ENCODE measurements around the gene STIM1. TPM values are rescaled to one million over a fixed set of nuclear protein-coding genes. Genes with fewer than 3 reads are reported as not detected.
A peak's percentile ranks its signal among the peaks of the same experiment; 100 is the strongest.

STIM1 gene
- total and polyA plus RNA-seq, 4 donors: 32.1 to 51.5 (median 41.6) TPM

- H3K9me3 ChIP-seq (ENCODE audit: control insufficient read depth, insufficient read depth, low read length): no peaks in the 10 kb centered on the region
- 100% methylated on average over 1 of the region's 1 CpG for WGBS (ENCODE audit: insufficient coverage)
- DNase-seq (ENCODE audit: low read depth in 4 of 6, low spot score in 6 of 6): no peak
- no peak overlapping the region for H3K4me3 ChIP-seq (ENCODE audit: low read depth, low read length)
- H3K27ac ChIP-seq (ENCODE audit: low read depth, low read length): no peak overlapping the region
- H3K36me3 ChIP-seq (ENCODE audit: control insufficient read depth, insufficient read depth, low read length): no peaks in the 10 kb centered on the region
- H3K4me1 ChIP-seq (ENCODE audit: control insufficient read depth, insufficient read depth, low read length): no peaks in the 10 kb centered on the region
- H3K27me3 ChIP-seq (ENCODE audit: control insufficient read depth, insufficient read depth, low read length): no peaks in the 10 kb centered on the region
Observed at GRCh38 chr11:3936517-3936916, 81.1 kb downstream of the STIM1 start.

- Histone ChIP-seq H3K4me3 (ENCODE audit: low read depth, low read length) (no peak overlapping the region), H3K27ac (ENCODE audit: low read depth, low read length) (no peak overlapping the region), H3K36me3 (ENCODE audit: control insufficient read depth, insufficient read depth, low read length) (no peaks in the 10 kb centered on the region), H3K4me1 (ENCODE audit: control insufficient read depth, insufficient read depth, low read length) (no peaks in the 10 kb centered on the region), H3K27me3 (ENCODE audit: control insufficient read depth, insufficient read depth, low read length) (no peaks in the 10 kb centered on the region), H3K9me3 (ENCODE audit: control insufficient read depth, insufficient read depth, low read length) (no peaks in the 10 kb centered on the region)
- DNase-seq (ENCODE audit: low read depth in 4 of 6, low spot score in 6 of 6): no peak
Observed at GRCh38 chr11:3939211-3939610, 83.7 kb downstream of the STIM1 start.

GRCh38 chr11:3939651-3940190 is 84.3 kb downstream of the STIM1 start:
- H3K36me3 ChIP-seq (ENCODE audit: control insufficient read depth, insufficient read depth, low read length): no peaks in the 10 kb centered on the region
- no peaks in the 10 kb centered on the region for H3K27me3 ChIP-seq (ENCODE audit: control insufficient read depth, insufficient read depth, low read length)
- H3K27ac ChIP-seq (ENCODE audit: low read depth, low read length): no peak overlapping the region
- H3K9me3 ChIP-seq (ENCODE audit: control insufficient read depth, insufficient read depth, low read length): no peaks in the 10 kb centered on the region
- no peak for DNase-seq (ENCODE audit: low read depth in 4 of 6, low spot score in 6 of 6)
- H3K4me1 ChIP-seq (ENCODE audit: control insufficient read depth, insufficient read depth, low read length): no peaks in the 10 kb centered on the region
- WGBS (ENCODE audit: insufficient coverage): no CpG with 5 or more reads among the region's 2 CpGs
- no peak overlapping the region for H3K4me3 ChIP-seq (ENCODE audit: low read depth, low read length)

GRCh38 chr11:3942160-3942955 is 86.9 kb downstream of the STIM1 start:
- no peak overlapping the region for H3K4me3 ChIP-seq (ENCODE audit: low read depth, low read length)
- no peaks in the 10 kb centered on the region for H3K9me3 ChIP-seq (ENCODE audit: control insufficient read depth, insufficient read depth, low read length)
- no peaks in the 10 kb centered on the region for H3K36me3 ChIP-seq (ENCODE audit: control insufficient read depth, insufficient read depth, low read length)
- no peak overlapping the region for H3K27ac ChIP-seq (ENCODE audit: low read depth, low read length)
- H3K4me1 ChIP-seq (ENCODE audit: control insufficient read depth, insufficient read depth, low read length): no peaks in the 10 kb centered on the region
- WGBS (ENCODE audit: insufficient coverage): no CpG with 5 or more reads among the region's 3 CpGs
- no peak for DNase-seq (ENCODE audit: low read depth in 4 of 6, low spot score in 6 of 6)
- no peaks in the 10 kb centered on the region for H3K27me3 ChIP-seq (ENCODE audit: control insufficient read depth, insufficient read depth, low read length)

GRCh38 chr11:3942956-3943497 is 87.6 kb downstream of the STIM1 start:
- H3K4me1 ChIP-seq (ENCODE audit: control insufficient read depth, insufficient read depth, low read length): no peaks in the 10 kb centered on the region
- no peak overlapping the region for H3K4me3 ChIP-seq (ENCODE audit: low read depth, low read length)
- no peaks in the 10 kb centered on the region for H3K9me3 ChIP-seq (ENCODE audit: control insufficient read depth, insufficient read depth, low read length)
- no peaks in the 10 kb centered on the region for H3K36me3 ChIP-seq (ENCODE audit: control insufficient read depth, insufficient read depth, low read length)
- WGBS (ENCODE audit: insufficient coverage): no CpG with 5 or more reads among the region's 1 CpG
- no peaks in the 10 kb centered on the region for H3K27me3 ChIP-seq (ENCODE audit: control insufficient read depth, insufficient read depth, low read length)
- no peak overlapping the region for H3K27ac ChIP-seq (ENCODE audit: low read depth, low read length)
- DNase-seq (ENCODE audit: low read depth in 4 of 6, low spot score in 6 of 6): no peak

GRCh38 chr11:3944198-3944597 is 88.7 kb downstream of the STIM1 start:
- Histone ChIP-seq H3K27ac (ENCODE audit: low read depth, low read length) (no peak overlapping the region), H3K4me1 (ENCODE audit: control insufficient read depth, insufficient read depth, low read length) (no peaks in the 10 kb centered on the region)
- peak in 4 of 6 donors; percentile 10 to 76 (median 46) for DNase-seq (ENCODE audit: low read depth in 4 of 6, low spot score in 6 of 6)

GRCh38 chr11:3946455-3947017 is 91.1 kb downstream of the STIM1 start:
- Histone ChIP-seq H3K4me1 (ENCODE audit: control insufficient read depth, insufficient read depth, low read length) (peaks cover 7% of the 10 kb centered on the region), H3K36me3 (ENCODE audit: control insufficient read depth, insufficient read depth, low read length) (no peaks in the 10 kb centered on the region), H3K27ac (ENCODE audit: low read depth, low read length) (peak overlapping the region; percentile 6), H3K27me3 (ENCODE audit: control insufficient read depth, insufficient read depth, low read length) (no peaks in the 10 kb centered on the region), H3K9me3 (ENCODE audit: control insufficient read depth, insufficient read depth, low read length) (no peaks in the 10 kb centered on the region), H3K4me3 (ENCODE audit: low read depth, low read length) (no peak overlapping the region)
- DNase-seq (ENCODE audit: low read depth in 4 of 6, low spot score in 6 of 6): no peak
- WGBS (ENCODE audit: insufficient coverage): 88% methylated on average over 2 of the region's 2 CpGs

More at GRCh38 chr11:3944198-3944597, 88.7 kb downstream of the STIM1 start:
- no peaks in the 10 kb centered on the region for H3K9me3 ChIP-seq (ENCODE audit: control insufficient read depth, insufficient read depth, low read length)
- 31% methylated on average over 1 of the region's 1 CpG for WGBS (ENCODE audit: insufficient coverage)
- H3K4me3 ChIP-seq (ENCODE audit: low read depth, low read length): no peak overlapping the region
- no peaks in the 10 kb centered on the region for H3K36me3 ChIP-seq (ENCODE audit: control insufficient read depth, insufficient read depth, low read length)
- no peaks in the 10 kb centered on the region for H3K27me3 ChIP-seq (ENCODE audit: control insufficient read depth, insufficient read depth, low read length)

- H3K9me3 ChIP-seq (ENCODE audit: control insufficient read depth, insufficient read depth, low read length): no peaks in the 10 kb centered on the region
- H3K36me3 ChIP-seq (ENCODE audit: control insufficient read depth, insufficient read depth, low read length): no peaks in the 10 kb centered on the region
- WGBS (ENCODE audit: insufficient coverage): no CpG with 5 or more reads among the region's 1 CpG
- peaks cover 7% of the 10 kb centered on the region for H3K4me1 ChIP-seq (ENCODE audit: control insufficient read depth, insufficient read depth, low read length)
- peak in 1 of 6 donors; percentile 27 for DNase-seq (ENCODE audit: low read depth in 4 of 6, low spot score in 6 of 6)
- peak overlapping the region; percentile 18 for H3K27ac ChIP-seq (ENCODE audit: low read depth, low read length)
- no peak overlapping the region for H3K4me3 ChIP-seq (ENCODE audit: low read depth, low read length)
- no peaks in the 10 kb centered on the region for H3K27me3 ChIP-seq (ENCODE audit: control insufficient read depth, insufficient read depth, low read length)
Observed at GRCh38 chr11:3947061-3947460, 91.6 kb downstream of the STIM1 start.

- Histone ChIP-seq H3K36me3 (ENCODE audit: control insufficient read depth, insufficient read depth, low read length) (no peaks in the 10 kb centered on the region), H3K4me1 (ENCODE audit: control insufficient read depth, insufficient read depth, low read length) (peaks cover 7% of the 10 kb centered on the region), H3K4me3 (ENCODE audit: low read depth, low read length) (no peak overlapping the region), H3K27me3 (ENCODE audit: control insufficient read depth, insufficient read depth, low read length) (no peaks in the 10 kb centered on the region), H3K27ac (ENCODE audit: low read depth, low read length) (no peak overlapping the region), H3K9me3 (ENCODE audit: control insufficient read depth, insufficient read depth, low read length) (no peaks in the 10 kb centered on the region)
- 100% methylated on average over 2 of the region's 2 CpGs for WGBS (ENCODE audit: insufficient coverage)
- no peak for DNase-seq (ENCODE audit: low read depth in 4 of 6, low spot score in 6 of 6)
Observed at GRCh38 chr11:3949125-3949524, 93.7 kb downstream of the STIM1 start.
